HG02610 (cell line): ENCODE data around the gene SMIM21.

Experiments used
- ATAC-seq: cut with Tn5 transposase; IDR thresholded peaks from one replicate; pipeline ENCODE4 v1.9.1; 2021; ENCODE audit warnings: mild to moderate bottlenecking, moderate library complexity; ENCODE audit not compliant: unreplicated experiment

SMIM21 gene

GRCh38 chr18:75427603-75428002 lies at the start of gene SMIM21:
Gene SMIM21, minus strand, starts transcription at chr18:75427703. Its CDS starts 140 bp downstream, at chr18:75427563.
- no peak for ATAC-seq

- ATAC-seq: no peak
Observed at GRCh38 chr18:75475228-75475627, 47.7 kb upstream of the SMIM21 start.

GRCh38 chr18:75474332-75474731 lies 46.8 kb upstream of the SMIM21 start:
- ATAC-seq: no peak

- ATAC-seq: no peak
Observed at GRCh38 chr18:75473316-75473715, 45.8 kb upstream of the SMIM21 start.

- no peak for ATAC-seq
Observed at GRCh38 chr18:75472906-75473305, 45.4 kb upstream of the SMIM21 start.

DNA sequence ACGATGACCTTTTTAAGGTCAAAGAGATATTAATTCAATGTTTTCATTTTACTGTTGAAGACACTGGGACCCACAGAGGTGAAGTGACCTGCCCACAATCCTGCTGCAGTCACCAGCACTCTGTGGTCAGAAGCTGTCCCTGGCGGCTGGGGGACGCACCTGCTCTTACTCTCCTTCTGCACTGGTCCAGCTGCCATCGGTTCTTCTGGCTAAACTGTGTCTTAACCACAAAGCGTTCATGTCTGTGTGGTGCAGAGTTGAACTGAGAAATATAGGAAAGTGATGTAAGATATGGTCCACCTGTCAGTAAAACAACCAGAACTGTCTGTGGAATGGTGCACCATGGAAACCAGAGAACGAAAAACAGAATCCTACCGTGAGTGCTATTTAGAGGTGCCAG lies 44.9 kb upstream of the SMIM21 start:
- ATAC-seq: no peak

- no peak for ATAC-seq
Observed at GRCh38 chr18:75471850-75472249, 44.3 kb upstream of the SMIM21 start.

DNA sequence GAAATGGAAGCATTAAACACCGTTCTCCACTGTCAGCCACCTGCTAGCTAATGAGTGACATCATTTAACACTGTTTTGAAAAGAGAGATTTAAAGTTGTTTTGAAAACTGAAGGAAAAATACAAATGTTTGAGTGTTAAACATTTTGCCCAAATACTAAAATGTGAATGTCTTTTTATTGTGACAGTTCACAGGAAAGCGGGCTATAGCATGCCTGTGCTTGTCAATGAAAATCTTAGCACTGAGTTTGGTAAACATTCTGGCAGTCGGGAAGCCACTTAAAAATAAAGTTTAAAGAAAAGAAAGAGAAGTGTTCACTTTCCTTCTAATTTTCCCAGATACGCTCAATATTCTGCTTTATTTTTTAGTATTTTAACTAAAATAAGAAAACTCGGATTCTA lies 40.3 kb upstream of the SMIM21 start:
- no peak for ATAC-seq

GRCh38 chr18:75467281-75467795 lies 39.8 kb upstream of the SMIM21 start:
- ATAC-seq: no peak

DNA sequence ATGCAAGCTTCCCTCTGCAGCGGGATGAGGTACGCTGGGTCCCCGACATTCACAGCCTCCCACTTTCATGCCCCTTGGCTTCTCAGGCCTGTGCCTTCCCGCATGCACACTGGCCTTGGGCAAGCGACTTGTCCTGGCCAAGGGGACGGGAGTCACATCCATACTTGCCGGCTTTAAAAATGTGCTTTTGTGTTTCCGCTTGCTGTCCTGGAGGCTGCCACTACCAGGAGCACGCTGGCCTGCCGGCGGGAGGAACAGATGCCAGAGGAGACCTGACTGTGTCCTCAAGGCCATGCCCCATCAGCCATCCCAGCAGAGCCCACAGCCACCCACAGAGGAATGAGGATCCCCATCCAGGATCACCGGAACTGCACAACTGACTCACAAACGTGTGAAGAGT lies 36.9 kb upstream of the SMIM21 start:
- no peak for ATAC-seq

- ATAC-seq: no peak
Observed at GRCh38 chr18:75462178-75462832, 34.8 kb upstream of the SMIM21 start.

DNA sequence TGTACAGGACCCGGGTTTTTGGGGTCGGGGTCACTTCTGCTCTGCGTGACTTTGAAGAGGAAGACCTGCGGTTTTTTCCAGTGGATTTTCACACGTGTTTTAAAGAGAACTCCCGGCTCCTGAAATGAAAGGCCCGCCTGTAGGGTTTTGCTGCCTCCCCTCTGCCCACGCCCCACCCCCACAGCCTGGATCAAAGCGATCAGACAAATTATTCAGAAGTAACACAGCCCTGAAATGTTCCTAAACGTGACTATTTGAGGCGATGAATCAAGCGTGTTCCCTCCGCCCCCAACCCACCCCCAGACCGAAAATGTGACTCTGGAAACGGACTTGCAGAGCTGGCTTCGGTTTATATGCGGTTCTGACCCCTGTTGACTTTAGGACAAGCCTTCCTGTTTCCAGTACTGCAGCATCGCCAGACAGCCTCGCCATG lies 28.7 kb upstream of the SMIM21 start:
- no peak for ATAC-seq

GRCh38 chr18:75455249-75456198 lies 28.0 kb upstream of the SMIM21 start:
- no peak for ATAC-seq

DNA sequence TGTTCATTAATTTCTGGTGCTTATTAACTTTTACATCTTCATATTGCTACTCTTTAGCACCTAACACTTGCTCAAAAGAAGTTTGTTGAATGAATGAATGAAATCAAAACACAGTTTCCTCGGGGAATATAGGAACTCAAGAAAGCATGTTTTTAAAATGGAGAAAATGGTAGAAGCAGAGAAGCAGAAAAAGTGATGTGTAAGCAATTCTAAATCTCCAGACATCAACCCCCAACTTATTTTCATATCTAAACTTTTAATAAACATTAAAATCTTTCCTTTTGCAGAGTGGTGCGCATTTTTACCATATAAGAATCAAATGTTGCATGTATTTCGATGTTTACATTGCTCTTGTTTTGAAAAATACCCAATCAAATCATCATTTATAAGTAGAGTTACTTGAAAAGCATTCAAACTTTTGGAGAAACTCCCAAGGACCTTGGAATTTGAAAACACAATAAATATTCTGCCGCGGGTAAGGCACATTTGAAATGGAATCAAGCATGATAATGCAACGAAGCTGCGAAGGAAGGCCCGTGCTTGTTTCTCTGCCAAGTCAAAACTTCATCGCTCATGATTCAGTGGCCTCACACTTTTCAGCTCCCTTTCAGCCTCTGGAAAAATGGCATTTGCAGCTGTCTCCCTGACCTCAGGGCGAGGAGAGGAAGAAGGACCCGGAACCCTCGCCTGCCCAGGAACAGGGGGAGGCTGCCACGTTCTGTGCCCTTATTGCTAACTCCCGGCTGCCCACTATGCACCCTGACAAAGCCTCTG lies 26.7 kb upstream of the SMIM21 start:
- no peak for ATAC-seq

DNA sequence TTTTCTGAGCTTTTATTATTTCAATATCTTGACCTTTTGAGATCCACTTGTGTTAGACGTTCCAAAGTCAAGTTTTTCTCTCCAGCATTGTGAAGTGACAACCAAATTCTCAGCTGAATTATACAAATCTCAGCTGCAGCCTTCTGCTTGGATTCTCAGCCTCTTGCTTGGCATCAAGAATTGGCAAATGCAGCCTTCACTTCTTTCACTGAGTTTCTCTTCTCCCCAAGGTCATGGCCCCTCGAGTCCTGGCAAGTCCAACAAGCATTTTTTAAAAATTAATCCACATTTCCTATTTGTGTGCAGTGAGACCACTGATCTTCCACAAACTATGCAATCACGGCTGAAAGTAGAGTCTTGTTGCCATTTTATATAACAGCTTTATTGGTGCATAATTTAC lies 23.4 kb upstream of the SMIM21 start:
- no peak for ATAC-seq

DNA sequence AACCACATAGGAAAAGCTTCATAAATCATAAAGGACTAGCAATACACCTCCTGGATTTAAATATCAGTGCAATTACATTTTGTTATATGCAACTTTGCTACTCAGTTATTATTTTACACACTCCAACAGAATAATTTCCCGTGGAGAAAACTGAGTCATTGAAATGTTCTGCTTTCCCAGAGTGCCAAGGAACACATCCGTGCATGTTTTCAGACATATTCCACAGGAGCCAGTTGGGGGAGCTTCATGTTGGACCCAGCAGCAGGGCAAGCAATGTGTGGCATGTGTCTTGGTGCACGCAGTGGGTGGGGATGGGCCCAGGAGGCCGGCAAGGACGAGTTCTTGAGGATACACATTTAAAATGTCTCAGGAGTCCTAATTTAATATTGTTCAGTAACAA lies 14.4 kb upstream of the SMIM21 start:
- no peak for ATAC-seq

DNA sequence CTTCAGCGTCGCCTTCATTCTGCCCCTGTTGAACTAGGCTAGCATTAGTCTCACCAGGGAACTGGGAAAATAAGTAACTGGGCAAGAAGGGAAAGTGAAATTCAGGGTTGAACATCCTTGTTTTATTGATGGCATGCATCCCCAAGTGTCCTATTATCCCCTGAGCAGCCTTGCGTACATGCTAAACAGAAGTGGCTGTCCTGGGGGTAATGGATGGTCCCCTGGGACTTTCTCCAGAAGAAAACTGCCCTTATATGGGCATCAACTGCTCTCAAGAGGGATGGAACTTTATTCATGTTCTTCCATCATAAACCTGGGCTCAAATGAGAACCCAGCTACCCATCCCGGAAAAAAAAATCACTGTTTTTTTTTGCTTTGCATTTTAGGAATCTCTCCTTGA lies 11.8 kb upstream of the SMIM21 start:
- ATAC-seq: no peak

DNA sequence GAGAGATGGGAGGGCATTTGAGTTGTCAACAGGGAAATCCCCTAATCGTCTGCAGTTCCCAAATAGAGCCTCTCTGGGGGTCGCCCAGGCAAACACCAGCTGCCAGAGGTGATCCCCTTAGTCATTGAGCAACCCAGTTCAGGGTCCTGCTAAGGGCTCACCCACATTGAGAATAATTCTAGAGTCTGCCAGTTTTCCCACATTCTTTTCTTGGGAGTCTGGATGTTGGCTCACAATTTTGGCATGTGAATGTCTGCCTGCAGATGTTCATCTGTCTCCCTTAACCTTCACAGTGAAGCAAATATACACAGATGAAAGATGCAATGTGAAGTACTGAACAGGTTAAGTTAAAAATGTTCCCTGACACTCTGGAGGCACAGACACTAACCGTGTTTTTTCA lies 11.4 kb upstream of the SMIM21 start:
- no peak for ATAC-seq

- no peak for ATAC-seq
Observed at GRCh38 chr18:75437979-75438378, 10.5 kb upstream of the SMIM21 start.

- ATAC-seq: no peak
Observed at GRCh38 chr18:75433098-75433497, 5.6 kb upstream of the SMIM21 start.

DNA sequence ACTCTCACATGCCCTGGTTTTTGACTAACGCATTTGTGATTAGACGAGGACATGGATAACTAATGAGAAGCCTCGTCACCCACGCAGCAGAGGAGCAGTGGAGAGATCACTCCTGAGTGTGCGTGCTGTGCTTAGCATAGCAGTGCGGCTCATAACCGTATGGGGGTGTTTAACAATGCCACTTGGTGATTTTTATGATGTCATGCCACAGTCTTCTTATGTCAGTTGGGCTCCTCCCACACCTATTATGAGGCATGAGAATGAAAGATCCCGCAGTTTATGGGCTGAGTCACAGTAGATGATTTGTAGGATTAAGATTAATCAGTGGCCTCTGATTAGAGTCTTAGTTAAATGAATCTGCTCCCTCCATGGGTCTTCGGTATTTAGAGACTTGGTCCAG lies 2.5 kb upstream of the SMIM21 start:
- no peak for ATAC-seq
